Hippocampal formation (tissue), 2 donors: ENCODE measurements around the gene NXPH1.

Experiments used
- DNase-seq, 2 donors: peaks; one replicate each; lab custom pipeline; 2025; lab: John Stamatoyannopoulos, UW

NXPH1 gene

DNA sequence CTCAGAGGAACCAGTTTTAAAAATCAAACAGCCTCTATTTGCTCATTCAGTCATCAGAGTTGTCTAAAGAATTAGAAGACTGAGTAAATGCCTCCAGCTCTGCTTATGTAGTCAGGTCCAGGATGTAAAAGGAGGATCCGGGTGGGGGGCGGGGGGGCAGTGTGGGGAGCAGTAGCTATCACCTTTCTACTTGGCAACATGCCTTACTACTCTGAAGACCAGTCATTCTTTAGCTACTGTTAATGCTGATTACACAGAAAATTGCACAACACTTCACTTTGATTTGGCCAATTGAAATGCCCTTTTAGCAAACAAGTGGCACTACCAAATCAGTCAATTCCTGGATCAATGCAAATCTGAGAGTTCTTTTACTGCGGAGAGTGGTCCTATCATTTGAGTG lies 164.2 kb downstream of the NXPH1 start:
- no peak for DNase-seq

DNA sequence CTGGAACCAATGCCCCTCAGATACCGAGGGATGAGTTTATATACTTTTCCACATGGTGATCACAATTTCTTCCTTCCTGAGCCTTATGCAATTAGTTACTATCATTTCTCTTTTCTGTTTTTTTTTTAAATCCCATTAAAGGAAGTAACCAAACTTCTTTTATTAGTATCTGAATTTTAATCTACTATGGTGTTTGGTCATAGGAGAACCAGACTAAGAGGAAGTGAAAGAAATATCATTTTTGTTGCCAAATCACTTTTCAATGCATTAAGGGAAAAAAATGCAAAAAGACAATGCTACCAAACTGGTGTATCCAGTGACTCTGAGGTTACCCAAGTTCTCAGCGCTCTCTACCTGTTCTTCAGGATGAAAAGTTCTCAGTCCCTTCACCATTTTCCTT lies 167.7 kb downstream of the NXPH1 start:
- no peak for DNase-seq

DNA sequence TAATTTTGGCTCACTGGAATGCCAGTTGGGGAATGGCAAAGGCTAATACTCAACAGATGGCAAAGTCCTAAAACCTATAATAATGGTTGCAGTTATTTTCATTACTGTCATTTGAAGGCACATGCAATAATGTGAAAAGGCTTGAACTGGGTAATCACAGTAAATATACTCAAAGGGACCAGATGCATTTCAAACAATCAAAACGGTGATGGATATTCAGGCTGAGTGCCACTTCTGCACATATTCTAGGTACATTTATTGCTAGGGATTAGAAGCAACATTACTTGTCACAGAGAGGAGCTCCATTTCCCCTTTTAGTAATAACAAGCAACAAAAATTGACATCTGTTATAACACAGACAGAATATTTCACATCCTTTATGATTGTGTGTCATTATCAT lies 171.8 kb downstream of the NXPH1 start:
- no peak for DNase-seq

DNA sequence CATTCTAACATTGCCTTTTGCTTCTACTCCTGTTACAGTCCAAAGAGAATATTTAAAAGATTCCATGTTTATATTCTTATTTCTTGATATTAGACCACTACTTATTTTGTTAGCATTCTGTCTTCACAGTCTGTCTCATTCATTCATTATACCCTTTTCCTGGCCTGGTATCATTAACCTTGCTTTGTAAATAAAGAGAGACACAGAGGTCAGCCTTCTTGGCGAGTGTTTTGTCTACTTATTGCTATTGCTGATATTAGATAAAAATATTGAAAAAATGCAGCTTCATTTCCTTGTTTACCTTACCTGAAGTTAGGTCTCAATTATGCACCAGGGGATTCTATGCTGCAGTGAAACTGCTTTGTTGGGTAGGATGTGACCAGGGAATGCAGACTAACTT lies 179.2 kb downstream of the NXPH1 start:
- no peak for DNase-seq

DNA sequence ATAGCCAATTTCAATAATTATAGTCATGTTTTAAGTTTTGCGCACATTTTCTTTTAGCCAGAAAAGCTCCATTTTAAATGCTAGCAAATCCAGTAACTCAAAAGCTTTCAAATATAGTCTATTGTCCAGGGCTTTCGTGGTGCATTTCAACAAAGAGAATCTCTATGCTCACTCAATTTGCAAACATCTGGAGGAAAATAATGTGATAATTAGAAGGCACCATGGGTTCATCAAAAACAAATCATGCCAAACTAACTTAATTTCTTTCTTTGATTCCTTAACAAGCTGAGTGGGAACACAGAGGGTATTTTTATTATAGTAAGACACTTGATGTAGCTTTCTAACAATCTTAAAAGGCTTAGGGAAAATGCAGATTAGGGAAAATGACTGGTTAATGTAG lies 179.8 kb downstream of the NXPH1 start:
- DNase-seq, result no peak

DNA sequence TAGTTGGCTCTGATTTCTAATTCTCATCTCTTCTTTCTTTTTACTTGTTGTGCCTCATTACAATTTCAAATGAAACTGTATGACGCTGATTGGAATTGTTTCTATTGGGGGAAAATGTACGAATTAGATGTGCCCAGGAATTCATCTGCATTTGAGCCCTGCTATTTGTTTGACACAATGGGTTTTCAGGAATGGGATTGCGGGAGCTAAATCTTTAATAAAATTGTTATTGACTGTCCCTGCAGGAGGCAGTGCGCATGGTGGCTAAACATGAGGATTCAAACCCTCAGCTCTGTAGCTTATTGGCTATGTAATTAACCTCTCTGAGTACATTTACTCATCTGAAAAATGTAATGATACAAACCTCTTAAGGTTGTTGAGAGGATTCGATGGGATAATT lies 181.6 kb downstream of the NXPH1 start:
- DNase-seq, result no peak

DNA sequence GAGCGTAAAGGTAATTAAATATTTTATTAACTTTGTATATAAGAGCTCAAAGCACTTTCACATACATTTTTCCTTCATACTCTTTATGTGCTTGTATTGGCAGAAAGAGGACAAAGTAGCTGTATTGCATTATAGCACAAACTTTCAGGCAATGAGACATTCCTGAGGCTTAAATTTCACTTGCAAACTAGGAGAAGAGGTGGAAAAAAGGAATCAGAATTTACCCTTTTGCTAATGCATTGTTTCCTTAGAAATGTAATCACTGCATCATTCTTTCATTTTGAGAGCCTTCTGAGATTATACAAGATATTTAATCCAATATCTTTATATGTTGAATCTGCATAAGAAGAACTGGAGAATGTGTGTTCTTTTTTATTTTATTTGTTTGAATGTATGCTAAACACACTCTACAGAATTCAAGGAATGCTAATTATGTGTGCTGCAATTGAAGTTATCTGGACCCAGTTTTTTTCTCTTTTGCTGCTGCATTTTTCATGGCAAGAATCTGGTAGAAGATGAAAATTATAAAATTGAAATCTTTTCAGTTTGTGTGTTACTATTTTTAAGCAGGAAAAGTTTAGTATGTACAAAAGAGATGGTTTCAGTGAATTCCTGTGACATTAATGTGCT lies 185.1 kb downstream of the NXPH1 start:
- no peak for DNase-seq

DNA sequence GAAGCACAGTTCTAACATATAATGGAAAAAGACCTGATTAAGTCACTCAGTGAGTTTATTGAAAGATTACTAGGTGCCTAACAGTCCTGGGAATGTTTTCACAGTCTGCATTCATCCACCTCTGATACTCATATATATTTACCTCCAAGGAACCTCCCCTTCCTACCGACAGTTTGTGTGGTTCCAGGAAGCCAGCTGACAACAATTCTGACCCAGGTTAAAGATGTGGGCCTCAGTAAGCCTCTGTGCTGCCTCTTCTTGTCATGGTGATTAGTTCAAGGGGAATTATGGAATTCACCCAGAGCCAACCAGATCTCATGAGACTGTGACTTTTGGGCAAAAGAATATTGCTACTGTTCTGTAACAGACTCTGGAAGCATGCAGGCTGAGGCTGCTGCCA lies 186.8 kb downstream of the NXPH1 start:
- no peak for DNase-seq

DNA sequence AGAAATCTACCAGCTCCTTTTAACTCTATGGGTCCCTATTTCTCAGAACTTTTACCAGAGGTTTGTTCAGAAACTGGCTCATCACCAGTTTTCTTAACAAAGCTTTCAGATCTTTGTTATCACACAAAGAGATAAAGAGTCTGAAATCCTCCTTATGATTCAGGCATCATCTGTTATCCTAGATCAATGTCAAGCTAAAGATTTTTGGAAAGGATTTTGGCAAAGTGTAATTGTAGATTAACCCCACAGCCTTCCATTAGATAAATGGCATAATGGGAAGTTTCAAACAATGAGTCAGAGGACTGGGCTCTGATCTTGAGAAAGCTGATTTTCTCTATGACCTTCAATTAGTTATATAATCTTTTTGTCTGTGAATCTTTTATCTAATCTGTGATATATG lies 192.2 kb downstream of the NXPH1 start:
- no peak for DNase-seq

DNA sequence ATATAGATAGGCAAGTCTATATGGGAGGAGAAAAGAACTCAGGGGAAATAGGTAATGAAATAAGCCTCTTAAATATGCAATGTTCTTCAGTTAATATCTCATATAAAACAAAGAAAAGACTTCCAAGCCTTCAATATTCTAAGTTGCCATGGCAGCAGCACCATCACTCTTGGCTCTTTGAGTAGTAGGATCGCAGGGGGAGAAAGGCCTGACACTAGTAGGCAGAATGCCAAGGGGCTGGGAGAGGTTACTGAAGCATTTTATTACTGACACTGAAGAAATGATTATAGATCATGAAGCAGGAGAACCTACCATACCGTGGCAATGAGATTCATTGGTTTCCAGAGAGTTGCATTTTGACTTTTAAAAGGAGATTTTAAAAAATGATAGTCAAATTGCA lies 193.9 kb downstream of the NXPH1 start:
- DNase-seq, result no peak

DNA sequence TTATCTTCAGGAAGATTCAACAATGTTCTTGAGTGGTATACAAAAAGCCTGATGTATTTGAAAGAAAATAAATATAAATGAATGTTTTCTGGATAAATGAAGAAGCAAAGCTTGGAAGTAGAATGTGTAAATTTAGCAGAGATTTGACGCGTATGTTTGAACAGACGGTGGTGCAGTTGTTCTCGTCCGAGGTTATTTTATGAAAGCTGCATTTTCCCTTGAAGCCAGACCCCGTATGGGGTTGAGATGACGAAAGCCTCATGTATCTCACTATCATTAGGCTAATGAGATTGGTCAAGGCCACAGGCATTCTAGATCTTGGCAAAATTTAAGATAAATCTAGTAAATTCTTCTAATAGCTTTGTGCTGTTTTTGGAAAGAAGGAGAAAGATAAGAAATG lies 195.2 kb downstream of the NXPH1 start:
- DNase-seq, result no peak

DNA sequence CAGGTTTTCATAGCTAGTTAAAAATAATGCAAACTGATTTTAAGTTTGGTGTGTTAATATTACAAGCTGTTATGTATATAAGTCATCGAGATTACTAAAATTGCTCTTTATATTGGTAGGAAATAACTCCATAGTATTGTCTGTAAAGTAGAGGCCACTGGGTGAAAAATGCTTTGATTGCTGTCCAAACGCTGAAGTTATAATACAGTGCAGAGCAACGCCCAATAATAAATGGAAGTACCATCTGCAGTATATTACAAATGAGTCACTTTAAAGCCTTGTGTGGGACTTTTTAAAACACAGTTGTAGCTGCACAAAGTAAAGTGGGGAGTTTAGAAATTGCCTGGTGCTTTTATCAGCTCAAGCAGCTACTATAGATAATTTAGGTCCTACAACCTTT lies 196.1 kb downstream of the NXPH1 start:
- DNase-seq, result no peak

DNA sequence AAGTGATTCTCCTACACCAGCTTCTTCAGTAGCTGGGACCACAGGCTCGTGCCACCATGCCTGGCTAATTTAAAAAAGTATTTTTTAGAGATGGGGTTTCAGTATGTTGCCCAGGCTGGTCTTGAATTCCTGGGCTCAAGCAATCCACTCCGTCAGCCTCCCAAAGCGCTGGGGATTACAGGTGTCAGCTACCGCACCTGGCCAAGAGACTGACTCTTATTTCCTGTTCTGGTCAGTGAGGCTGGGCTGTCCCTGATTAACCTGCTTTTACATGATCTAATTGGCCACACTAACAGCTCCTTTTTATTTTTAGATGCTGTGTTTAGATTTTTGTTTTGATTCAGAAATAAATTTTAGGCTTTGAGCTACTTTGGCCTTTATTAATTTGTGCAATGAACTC lies 203.9 kb downstream of the NXPH1 start:
- no peak for DNase-seq

DNA sequence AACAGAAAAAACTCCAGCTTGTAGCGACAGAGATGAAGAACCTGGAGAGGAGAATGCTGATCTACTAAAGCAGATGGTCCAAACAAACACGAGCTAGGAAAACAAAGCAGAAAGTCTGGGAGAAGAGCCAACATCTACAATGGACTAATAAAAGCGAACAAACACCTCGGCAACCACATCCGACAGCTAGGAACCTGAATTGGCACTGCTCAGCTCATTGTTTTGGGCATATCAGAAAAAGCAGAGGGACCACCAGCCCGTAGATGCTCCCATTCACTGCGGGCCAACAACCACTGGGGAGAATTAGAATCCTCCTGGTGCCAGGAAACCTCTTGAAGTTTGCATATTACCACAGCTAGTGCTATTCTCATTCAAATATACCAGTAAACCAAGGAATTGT lies 204.7 kb downstream of the NXPH1 start:
- DNase-seq, result peak in 1 of 2 donors; percentile 29

DNA sequence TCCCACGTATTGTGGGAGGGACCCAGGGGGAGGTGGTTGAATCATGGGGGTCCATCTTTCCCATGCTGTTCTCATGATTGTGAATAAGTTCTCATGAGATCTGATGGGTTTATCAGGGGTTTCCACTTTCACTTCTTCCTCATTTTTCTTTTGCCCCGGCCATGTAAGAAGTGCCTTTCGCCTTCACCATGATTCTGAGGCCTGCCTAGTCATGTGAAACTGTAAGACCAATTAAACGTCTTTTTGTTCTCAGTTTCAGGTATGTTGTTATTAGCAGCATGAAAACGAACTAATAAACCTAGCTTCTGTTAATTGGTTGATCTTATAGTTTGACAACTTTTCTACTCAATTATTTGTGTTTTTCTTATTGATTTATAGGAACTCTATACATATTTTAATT lies 206.3 kb downstream of the NXPH1 start:
- no peak for DNase-seq

DNA sequence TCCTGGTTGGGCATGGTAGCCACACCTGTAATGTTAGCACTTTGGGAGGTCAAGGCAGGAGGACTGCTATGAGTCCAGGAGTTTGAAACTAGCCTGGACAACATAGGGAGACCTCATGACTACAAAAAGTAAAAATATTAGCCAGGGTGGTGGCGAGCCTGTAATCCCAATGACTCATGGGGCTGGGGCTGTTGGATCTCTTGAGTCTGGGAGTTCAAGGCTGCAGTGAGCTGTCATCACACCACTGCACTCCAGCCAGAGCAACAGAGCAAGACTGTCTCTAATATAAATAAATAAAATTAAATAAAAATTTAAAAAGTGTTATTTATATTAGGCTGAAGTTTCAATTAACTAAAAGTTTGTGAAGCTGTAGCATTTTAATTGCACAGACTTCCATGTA lies 207.3 kb downstream of the NXPH1 start:
- no peak for DNase-seq

DNA sequence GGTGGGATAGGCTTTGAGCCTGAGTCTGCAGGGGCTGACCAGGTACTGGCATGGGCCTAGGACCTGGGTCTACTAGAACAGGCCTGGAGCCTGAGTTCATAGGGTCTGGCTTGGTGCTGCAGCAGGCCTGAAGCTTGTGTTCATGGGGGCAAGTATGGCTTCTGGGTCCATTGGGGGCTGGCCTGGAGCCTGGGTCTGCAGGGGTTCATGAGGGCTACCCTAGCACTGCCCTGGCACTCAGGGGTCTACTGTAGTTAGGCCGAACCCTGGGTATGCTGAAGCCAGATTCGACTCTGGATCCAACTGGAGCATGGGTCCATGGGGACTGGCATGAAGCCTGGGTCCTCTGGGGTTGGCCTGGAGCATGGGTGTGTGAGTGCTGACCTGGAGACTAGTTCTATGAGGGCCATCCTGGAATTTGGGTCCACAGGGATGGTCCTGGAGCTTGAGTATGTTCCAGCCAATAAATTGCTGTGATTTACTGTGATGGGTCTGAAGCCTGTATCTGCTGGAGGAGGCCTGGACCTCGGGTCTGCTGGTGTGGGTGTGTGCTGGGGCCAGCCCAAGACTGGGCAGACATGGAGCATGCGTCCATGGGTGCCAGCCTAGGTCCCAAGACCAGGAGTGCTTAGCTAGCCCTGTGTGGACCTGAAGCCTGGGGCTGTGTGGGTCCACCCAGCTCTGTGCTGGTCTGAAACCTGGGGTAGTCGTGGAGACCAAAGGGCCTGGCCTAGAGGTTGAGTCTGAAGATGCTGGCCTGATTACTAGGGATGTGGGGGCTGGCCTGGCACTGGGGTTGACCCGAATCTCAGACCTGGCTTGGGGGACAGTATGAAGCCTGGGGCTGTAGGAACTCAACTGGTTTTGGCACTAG lies 235.5 kb downstream of the NXPH1 start:
- no peak for DNase-seq

DNA sequence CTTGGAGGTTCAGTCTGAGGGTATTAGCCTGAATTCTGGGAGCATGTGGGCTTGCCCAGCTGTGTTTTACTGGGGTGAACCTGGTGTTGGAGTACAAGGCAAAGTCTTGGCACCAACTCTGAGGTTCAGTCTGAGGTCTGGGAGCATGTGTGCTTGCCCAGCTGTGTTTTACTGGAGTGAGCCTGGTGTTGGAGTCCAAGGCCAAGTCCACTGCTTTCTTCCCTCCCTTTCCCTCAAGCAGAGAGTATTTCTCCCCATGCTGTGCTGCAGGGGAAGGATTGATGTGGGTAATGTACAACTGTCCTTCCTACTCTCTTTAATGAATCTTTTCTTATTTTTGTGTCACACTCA lies 236.1 kb downstream of the NXPH1 start:
- DNase-seq, result no peak

DNA sequence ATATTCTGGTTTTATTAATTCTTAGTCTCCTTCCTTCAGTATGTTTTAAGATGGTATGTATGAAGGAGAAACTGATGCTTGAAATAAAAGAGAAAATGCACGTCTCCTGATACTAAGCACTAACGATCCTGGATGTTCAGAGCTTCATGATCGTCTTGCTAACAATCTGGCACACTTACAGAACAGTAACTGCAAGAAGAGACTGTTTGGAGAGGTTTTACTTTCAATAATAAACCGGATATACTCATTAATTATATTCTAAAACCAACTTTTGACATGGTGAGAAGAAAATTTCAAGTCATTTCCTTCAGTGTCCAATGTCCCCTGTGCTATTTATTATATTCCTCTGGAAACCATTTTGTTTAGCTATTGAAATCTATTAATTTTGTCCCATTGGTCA lies 251.0 kb downstream of the NXPH1 start:
- DNase-seq, result no peak

DNA sequence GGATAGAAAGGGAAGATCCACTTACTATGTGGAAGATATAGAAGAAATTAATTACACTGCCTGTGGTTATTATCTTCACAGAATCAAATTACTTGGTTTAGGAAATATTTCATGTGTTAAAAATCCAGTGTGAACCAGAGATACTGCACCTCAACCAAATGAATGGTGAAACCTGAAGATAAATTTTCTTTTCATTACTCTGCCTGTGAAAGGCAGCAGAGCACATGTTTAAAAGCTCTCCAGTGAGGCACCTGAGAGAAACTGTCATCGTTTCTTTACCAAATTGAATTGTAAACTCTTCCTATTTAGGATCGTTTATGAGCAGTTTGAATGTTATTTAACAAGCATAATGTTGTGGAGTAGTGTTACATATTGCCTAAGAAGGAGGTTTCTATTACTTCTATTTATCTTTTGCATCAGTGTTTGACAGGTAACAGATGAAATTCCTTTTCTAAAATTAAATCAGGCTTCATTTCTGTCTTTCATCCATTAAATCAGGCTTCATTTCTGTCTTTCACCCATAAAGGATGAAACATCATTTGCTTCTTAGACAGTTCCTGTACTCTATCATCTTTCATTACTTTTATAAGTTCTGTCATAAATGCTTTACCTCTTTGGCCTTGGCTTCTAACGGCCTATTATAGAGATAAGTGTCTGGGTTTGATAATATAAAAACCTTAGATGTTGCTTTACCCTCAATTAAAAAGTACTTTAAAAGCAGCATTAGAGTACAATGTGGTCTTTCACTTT lies 266.6 kb downstream of the NXPH1 start:
- no peak for DNase-seq

DNA sequence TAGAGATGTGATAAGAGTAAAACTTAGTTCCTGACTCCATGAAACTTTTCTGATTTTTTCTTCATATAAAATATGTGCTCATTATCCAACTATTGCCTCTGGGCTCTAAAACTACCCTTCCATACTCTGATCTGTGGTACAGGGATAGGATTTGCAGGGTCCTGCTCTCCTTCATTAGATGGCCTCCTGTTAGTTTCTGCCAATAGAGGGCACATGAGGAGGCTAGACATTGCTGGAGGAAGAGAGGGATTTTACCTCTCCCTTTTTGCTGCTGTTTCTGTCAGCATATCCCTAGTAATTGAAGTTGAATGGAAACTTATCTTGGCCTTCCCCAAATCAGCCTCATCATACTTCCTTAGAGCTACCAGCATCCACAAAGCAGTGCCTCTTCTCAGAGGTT lies 269.4 kb downstream of the NXPH1 start:
- no peak for DNase-seq

DNA sequence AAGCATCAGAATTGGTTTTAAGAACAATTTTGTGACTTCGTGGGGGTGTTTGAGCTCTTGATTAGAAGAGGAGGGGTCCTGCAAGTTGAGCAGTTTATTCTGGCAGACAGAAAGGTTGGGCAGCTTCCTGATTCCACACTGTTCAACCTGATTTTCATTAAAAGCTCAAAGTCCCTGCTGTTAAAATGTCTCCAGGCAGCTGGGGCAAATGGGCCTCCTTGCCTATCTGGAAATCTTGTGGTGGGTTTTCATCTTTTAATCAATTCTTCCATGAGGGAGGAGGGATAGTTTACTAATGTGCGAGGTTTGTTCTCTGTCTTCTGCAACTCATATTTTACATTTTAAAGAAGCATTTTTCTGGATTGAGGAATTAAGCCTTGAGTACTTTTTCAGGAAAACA lies 276.7 kb downstream of the NXPH1 start:
- no peak for DNase-seq

DNA sequence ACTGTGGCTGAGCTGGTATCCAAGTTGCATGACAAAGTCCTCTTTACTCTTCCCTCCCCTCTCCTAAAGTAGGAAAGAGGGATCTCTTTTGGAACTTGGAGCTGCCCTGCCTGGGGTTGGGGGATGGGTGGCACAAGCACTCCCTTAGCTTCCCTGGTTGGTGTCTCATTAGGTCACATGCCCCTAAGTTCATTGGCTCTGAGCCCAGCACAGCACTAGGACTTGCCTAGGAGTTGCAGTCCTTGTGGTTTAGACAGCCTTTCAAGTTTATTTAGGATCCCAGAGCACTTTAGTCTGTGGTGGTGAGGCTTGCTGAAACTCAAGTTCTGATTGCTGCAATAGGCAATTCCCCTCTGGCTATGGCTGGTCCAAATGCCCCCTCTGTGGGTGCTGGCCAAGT lies 281.4 kb downstream of the NXPH1 start:
- DNase-seq, result no peak
